GM12892 (cell line): ENCODE measurements around the gene MTUS2.
A peak's percentile ranks its signal among the peaks of the same experiment; 100 is the strongest.
"Not testable (repeated sequence)": the region's sequence is repeated elsewhere in the genome, so short reads cannot be mapped to it uniquely, and the experiment has no call there.

Experiments
- DNase-seq: peaks from one replicate; pipeline ENCODE4 v3.0.0; 2011; ENCODE audit not compliant: insufficient read length
- FAIRE-seq: peaks from 2 replicates; lab custom pipeline; 2011; peaks lifted over from hg19 to GRCh38; lab: Jason Lieb, UNC
- POLR2A ChIP-seq: IDR thresholded peaks from 2 replicates; pipeline ENCODE4 v1.6.1; 2011; ENCODE audit warnings: low read depth, low read length, control low read depth
- POLR2AphosphoS5 ChIP-seq: IDR thresholded peaks from 2 replicates; pipeline ENCODE4 v1.6.1; 2011; ENCODE audit warnings: low read depth, low read length, control low read depth
- TAF1 ChIP-seq: IDR thresholded peaks from 2 replicates; pipeline ENCODE4 v1.6.1; 2011; ENCODE audit warnings: low read depth, mild to moderate bottlenecking, control low read depth, low read length, borderline replicate concordance

Gene MTUS2

DNA sequence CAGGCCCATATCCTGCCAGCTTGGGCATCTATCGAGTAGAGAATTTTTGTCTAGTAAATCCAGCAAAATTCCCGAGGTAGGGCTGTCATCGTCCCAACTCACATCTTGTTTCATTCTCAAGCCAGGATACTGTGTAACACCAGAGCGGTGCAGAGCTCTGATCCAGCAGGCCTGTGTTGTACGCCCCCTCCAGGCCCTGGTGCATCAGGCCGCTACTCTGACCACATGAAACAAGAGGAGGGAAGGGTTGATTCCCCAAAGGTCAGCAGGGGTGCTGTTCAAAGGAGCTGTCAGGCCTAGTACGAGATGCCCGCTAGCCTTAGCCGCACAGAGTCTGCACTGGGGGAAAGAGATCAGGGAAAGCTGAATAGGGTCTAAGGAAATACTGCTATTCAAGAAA is 499.3 kb downstream of the MTUS2 start:
- TF ChIP-seq TAF1 = no peak
- TF ChIP-seq POLR2A = no peak
- no peak for TF ChIP-seq POLR2AphosphoS5
- FAIRE-seq (no peak), DNase-seq (no peak)

DNA sequence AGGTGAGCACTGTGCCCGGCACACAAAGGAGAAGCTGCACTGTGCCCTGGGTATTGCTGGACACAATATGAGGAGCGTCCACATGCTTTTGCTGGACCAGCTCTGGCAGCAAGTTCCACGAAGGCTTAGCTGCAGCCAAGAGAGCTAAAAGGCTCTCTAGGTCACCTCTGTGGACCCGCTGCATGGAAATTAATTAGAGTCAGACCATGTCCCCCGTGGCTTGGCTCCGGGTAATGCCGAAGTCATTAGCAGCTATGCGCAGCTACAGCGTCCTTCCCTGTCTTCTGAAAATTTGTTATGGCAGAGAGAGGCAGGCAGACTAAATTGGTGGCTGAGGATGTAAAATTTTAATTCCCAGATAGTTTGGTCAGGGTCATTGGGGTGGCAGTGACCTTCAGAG is 503.8 kb downstream of the MTUS2 start:
- FAIRE-seq (no peak), DNase-seq (no peak)
- TF ChIP-seq TAF1 (no peak), POLR2AphosphoS5 (no peak), POLR2A (no peak)

DNA sequence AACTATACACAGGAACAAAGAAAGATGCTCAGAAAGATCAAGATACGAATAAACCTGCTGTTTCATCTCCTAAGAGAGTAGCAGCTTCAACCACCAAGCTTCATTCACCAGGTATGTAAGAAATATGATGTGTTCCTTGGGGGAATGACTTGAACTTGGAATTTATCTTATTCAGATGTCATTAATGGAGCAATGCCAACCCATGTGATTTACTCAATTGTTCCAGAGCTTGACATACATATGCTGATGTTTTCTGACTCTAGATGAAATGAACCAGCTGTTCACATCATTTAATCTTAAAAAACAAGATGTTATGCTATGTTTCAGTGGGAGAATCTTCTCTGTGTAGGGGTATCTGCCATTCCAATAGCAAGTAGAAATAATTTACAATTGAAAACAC is 504.5 kb downstream of the MTUS2 start:
- DNase-seq = no peak
- TF ChIP-seq TAF1 (no peak), POLR2AphosphoS5 (no peak), POLR2A (no peak)
- no peak for FAIRE-seq

DNA sequence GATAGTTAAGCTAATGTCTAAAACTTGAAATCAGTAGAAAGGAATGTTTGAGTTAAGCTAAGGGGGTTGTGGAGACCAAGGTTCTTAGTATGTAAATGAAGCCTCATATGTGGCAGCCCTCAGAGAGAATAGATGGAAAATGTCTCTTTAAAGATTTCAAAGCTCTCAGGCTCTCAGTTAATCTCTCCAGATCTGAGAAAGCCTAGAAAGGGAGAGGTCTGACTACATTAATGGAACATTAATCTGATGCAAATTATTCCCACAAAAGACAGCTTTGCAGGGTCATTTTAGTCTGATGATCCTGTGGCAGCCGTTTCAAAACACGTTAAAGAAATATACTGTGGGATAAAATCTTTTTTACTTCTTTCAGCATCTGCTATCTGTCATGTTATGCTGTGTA is 508.4 kb downstream of the MTUS2 start:
- TF ChIP-seq TAF1 (no peak), POLR2AphosphoS5 (no peak), POLR2A (no peak)
- DNase-seq (no peak), FAIRE-seq (no peak)

DNA sequence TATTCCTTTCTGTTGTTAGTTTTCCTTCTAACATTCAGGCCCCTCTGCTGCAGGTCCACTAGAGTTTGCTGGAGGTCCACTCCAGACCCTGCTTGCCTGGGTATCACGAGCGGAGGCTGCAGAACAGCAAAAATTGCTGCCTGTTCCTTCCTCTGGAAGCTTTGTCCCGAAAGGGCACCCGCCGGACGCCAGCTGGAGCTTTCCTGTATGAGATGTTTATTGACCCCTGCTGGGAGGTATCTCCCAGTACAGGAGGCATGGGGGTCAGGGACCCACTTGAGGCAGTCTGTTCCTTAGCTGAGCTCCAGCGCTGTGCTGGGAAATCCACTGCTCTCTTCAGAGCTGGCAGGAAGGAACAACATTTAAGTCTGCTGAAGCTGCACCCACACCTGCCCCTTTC is 516.2 kb downstream of the MTUS2 start:
- TF ChIP-seq TAF1 (no peak), POLR2A (no peak), POLR2AphosphoS5 (no peak)
- DNase-seq (no peak), FAIRE-seq (no peak)

DNA sequence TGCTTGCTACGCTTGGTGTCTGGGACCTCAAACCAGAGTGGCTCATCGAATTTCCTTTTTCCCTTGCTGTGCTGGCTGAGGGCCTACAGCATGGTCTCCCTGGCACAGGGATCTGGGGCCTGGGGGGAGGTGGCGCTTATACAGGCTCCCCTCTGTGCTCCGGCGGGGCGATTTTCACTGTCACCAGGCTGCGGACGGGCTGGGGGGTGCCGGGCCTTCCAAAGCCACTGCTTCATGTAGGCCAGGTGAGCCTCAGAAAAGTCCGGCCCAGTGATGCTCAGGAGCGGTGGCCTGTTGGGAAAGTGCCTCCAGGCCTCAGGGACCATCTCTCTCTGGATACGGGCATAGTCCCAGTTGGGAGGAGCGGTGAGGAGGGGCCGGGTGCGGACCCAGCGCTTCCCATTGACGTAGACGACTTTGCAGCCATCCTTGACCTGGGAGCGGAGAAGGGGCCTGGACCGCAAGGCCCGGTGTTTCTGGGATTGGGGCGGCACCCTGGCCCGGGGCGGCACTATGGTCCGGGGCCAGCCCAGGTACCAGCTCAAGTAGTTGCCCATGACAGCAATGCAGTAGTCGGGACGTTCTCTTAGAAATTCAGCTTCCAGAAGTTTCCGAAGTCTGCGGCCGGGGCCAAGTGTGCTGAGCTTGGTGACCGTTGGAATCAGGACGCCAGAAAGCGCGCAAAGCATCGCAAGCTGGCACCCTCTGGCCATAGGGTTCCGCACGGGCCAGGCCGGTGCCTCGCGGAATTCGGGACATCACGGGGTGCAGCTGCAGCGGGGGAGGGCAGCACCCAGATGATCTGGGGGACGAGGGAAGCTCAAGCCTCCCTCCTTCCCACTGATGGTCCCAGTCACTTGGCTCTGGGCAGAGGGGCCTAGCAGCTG is 519.5 kb downstream of the MTUS2 start:
- FAIRE-seq = no peak
- DNase-seq = no peak
- TF ChIP-seq POLR2AphosphoS5 (no peak), POLR2A (no peak), TAF1 (no peak)

DNA sequence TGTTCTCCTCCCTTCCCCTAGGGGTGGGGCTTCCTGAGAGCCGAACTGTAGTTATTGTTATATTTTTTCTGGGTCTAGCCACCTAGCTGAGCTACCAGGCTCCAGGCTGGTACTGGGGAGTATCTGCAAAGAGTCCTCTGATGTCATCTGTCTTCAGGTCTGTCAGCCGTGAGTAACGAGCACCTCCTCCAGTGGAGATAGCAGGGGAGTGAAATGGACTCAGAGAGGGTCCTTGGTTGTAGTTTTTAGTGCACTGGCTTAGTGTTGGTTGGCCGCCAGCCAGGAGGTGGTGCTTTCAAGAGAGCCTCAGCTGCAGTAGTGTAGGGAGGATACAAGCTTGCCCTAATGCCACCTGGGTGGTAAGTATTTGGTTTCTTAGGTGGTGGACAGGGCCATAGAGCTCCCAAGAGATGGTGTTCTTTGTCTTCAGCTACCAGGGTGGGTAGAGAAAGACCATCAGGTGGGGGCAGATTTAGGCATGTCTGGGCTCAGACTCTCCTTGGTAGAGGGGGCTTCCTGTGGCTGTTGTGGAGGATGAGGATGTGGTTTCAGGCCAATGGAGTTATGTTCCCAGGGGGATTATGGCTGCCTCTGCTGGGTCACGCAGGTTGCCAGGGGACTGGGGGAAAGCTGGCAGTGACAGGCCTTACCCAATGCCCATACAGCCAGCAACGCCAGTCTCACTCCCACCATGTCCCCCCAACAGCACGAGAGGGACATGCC is 525.9 kb downstream of the MTUS2 start:
- not testable (repeated sequence) for DNase-seq, FAIRE-seq

DNA sequence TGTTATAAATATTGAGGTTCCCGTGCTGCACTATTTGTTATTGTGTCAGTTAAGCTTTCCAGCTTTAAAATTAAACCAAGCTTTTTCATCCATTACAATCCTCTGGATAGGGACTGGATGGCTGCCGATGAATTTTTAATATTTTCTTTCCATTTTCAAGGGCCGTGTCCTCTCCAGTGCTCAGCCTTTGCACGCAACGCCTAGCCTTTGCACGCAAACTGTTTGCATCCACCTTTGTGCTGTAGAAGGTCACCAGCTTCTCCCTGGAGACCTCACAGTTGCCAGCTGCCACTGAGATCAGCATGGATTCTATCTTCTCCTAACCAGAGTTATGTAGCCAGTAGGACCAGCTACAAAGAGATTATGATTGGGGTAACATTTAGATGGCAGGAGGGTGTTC is 534.9 kb downstream of the MTUS2 start:
- FAIRE-seq (no peak), DNase-seq (no peak)
- no peak for TF ChIP-seq TAF1
- TF ChIP-seq POLR2AphosphoS5 = no peak
- no peak for TF ChIP-seq POLR2A

DNA sequence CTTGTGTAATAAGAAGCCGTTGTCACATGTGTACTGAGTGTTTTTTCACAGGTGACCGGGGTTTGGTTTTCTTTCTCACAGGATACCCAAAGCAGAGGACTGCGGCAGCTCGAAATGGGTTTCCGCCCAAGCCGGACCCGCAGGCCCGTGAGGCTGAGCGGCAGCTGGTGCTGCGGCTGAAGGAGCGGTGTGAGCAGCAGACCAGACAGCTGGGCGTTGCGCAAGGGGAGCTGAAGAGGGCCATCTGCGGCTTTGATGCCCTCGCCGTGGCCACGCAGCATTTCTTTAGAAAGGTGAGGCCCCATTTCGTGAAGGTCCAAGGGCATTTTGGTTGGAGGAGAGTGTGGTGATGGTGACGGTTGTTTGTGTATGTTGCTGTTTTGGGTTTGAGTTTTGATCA is 539.0 kb downstream of the MTUS2 start:
- no peak for DNase-seq
- no peak for FAIRE-seq
- TF ChIP-seq TAF1 (no peak), POLR2A (no peak), POLR2AphosphoS5 (no peak)

DNA sequence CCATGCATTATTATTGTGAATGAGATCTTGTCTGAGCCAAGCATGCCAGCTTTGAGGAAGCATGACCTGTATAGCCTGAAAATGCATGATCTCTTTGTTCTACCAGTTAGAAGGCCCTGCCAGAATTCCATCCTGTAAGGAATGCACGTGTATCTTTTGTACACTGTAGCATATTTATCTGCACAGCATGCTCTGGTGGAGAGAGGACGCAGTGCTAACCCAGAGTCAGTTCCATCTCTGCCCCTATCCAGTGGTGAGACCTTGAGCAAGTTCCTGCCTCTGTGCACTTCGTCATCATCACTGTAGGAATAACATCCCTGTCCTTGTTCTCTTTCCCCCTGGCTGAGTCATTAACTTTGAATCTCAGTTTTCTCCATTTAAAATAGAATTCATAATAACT is 541.6 kb downstream of the MTUS2 start:
- FAIRE-seq = no peak
- no peak for DNase-seq
- no peak for TF ChIP-seq POLR2A
- no peak for TF ChIP-seq TAF1
- no peak for TF ChIP-seq POLR2AphosphoS5

DNA sequence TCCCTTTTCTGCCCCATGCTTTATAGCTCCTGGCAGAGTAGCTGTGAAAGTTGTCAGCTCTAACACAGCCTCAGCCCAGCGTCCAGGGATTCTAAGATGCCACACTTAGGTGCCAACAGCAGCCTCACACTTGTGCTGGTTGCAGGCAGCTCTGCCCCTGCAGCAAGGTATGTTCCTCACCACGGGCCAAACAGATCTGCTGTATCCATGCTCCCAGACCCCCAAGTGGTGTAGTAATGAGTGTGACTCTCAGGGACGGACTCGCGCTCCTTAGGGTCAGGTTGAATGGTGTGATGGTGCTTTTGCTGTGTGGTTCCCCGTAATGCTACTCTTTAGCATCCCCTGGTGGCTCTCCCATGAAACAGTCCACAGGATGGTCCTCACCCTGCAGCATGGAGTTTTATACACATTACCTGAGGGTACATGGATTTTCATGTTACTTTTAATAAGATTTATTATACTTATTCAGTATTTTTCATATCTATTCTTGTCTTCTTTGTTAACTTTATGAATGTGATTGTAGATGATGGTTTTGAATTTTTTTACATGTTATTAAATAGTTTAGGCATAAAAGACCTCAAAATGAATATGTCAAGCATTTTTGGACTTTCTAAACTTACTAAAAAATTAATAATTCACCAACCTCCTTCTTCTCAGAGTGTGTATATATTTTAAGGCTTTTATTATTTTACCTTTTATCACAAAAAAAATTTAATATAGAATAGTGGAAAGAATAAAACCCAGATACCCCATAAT is 542.9 kb downstream of the MTUS2 start:
- FAIRE-seq = peak; percentile 63
- DNase-seq = peak; percentile 24
- TF ChIP-seq TAF1 (no peak), POLR2AphosphoS5 (no peak), POLR2A (no peak)
